Lower lobe of right lung (tissue), 2 donors: ENCODE data around the gene ENAH. TPM values are rescaled to one million over a fixed set of nuclear protein-coding genes. Genes with fewer than 3 reads are reported as not detected.

Experiments
- ATAC-seq, 2 donors: fragments of 200-7000 bp; cut with Tn5 transposase; one replicate each; pipeline ENCODE4 v1.9.1; 2020 to 2022; ENCODE audit warnings: mild to moderate bottlenecking in 2 of 2, moderate library complexity in 2 of 2
- DNase-seq: peaks from one replicate; pipeline ENCODE4 v3.0.0-alpha.2; 2020
- H3K27ac ChIP-seq: fragments of 200-600 bp; one replicate; pipeline ENCODE4 v1.8.0; 2022
- H3K27me3 ChIP-seq: fragments of 200-600 bp; one replicate; pipeline ENCODE4 v1.8.0; 2022; ENCODE audit warnings: low read depth
- H3K36me3 ChIP-seq: fragments of 200-600 bp; one replicate; pipeline ENCODE4 v1.8.0; 2022; ENCODE audit warnings: mild to moderate bottlenecking
- H3K4me1 ChIP-seq: fragments of 200-600 bp; one replicate; pipeline ENCODE4 v1.8.0; 2022
- H3K4me3 ChIP-seq: fragments of 200-600 bp; one replicate; pipeline ENCODE4 v1.8.0; 2022; ENCODE audit warnings: mild to moderate bottlenecking
- H3K9me3 ChIP-seq: fragments of 200-600 bp; one replicate; pipeline ENCODE4 v1.8.0; 2022
- CTCF ChIP-seq: fragments of 200-600 bp; IDR thresholded peaks from one replicate; pipeline ENCODE4 v1.8.0; 2022; ENCODE audit warnings: antibody characterized with exemption, mild to moderate bottlenecking
- intact Hi-C: fragments of 100-400 bp; cut with DNase I; formaldehyde crosslinking; loops from one replicate; pipeline ENCODE4 v1.11.0; 2022
- total RNA-seq: library from RNA; stranded (reverse); fragmentation: NEBNext Ultra II Directional; extraction: Animal tissue kit (Norgen Biotek cat#: 25700); gene quantifications from one replicate; pipeline ENCODE4 v1.2.1, GENCODE V29; 2021
- donor health status: DM: no; HTN: yes; CAD: no; lungs with severe emphysema.

Gene ENAH
- total RNA-seq, 1 donor from 2014 or later = 51.4 TPM

DNA sequence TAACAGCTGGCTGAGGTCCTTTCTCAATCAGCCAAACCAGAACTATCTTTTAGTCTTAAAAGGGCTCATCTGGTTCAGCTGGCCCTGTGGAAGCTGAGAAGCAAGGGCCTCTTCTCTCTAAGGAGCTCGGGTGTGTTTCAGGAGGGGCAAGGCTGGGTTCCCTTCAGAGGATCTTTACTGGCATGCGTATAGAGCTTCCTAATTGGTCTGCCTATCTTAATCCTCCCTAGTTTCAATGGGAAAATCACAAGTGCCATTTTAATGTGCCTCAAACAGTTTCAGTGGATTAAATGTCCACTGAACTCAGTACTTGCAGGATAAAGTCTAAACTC, 143.6 kb downstream of the ENAH start:
- H3K4me3 ChIP-seq = no peak overlapping the region
- DNase-seq (no peak), ATAC-seq (no peak)
- no peaks in the 10 kb centered on the region for H3K9me3 ChIP-seq
- H3K27me3 ChIP-seq = no peaks in the 10 kb centered on the region
- peaks cover 7% of the 10 kb centered on the region for H3K36me3 ChIP-seq
- peaks cover 13% of the 10 kb centered on the region for H3K4me1 ChIP-seq
- no peak for TF ChIP-seq CTCF
- intact Hi-C loops = no loop called here
- peak overlapping the region; percentile 34 for H3K27ac ChIP-seq

DNA sequence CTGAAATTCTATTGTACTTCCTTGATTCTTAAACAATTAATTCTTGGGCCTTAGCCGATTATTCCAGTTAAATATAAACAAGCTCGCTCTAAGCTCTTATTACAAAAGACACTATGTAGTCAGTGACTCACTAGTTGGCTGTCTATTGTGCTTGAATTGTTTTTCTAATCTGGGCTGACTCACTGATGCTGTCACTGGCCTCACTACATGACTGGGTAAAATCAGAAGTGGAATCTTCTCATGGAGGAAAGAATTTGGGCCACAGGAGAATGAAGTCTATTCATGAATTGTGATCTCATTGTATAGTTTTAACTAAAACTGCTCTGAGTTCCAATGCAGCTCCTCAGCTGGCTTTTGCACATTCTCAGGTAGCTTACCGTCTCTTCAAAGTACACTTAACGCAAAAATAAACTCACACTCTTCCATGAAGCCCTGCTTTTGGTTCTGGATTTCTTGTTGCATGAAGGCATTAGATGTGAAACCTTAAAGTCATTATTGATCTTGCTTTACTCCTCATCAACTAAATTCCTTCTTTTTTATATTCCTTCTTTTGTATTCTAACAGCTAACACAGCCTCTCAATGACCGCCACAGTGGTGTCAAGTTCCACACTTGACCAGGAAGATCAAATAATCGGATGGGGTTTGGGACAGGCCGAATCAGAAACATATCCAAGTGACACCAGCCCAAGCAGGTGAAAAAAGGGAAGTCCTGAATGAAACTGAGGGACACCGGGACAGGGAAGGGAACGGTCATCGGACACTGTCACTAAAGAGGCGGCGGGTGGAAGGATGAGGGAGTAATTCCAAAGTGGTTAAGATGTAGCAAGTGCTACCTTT, 144.2 kb downstream of the ENAH start:
- TF ChIP-seq CTCF = no peak
- intact Hi-C loops = no loop called here
- Histone ChIP-seq H3K9me3 (no peaks in the 10 kb centered on the region), H3K4me3 (no peak overlapping the region), H3K27ac (peak overlapping the region; percentile 34), H3K27me3 (no peaks in the 10 kb centered on the region), H3K4me1 (peaks cover 13% of the 10 kb centered on the region), H3K36me3 (peaks cover 6% of the 10 kb centered on the region)
- DNase-seq = no peak
- peak; percentile 88 to 89 for ATAC-seq

DNA sequence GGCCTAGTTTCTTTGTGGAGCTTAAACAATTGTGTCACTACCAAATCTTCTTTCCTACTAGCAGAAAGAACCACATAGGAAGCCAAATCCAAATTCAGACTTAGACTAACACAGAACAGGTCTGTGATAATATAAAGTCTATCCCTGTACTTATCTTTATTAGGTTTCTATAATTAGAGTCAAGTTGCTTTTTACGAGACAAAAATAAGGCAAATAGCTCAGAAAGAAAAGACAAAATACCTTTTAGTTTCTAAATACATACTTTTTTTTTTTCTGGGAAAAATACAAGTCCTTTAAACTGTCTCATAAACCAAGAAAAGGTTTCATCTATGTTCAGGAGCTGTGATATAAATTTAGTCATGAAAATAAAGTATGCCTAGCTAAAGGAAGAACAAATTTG, 146.2 kb downstream of the ENAH start:
- Histone ChIP-seq H3K4me3 (no peak overlapping the region), H3K27ac (no peak overlapping the region), H3K4me1 (peaks cover 13% of the 10 kb centered on the region), H3K27me3 (no peaks in the 10 kb centered on the region), H3K36me3 (no peaks in the 10 kb centered on the region), H3K9me3 (no peaks in the 10 kb centered on the region)
- DNase-seq = no peak
- ATAC-seq = no peak
- no peak for TF ChIP-seq CTCF
- intact Hi-C loops = no loop called here

- Histone ChIP-seq H3K4me1 (peaks cover 13% of the 10 kb centered on the region), H3K9me3 (no peaks in the 10 kb centered on the region), H3K27me3 (no peaks in the 10 kb centered on the region), H3K4me3 (no peak overlapping the region), H3K27ac (no peak overlapping the region), H3K36me3 (no peaks in the 10 kb centered on the region)
- no peak for TF ChIP-seq CTCF
- no peak for DNase-seq
- intact Hi-C loops = no loop called here
- ATAC-seq = no peak
These were observed 148.1 kb downstream of the ENAH start for GRCh38 chr1:225504776-225505175.

DNA sequence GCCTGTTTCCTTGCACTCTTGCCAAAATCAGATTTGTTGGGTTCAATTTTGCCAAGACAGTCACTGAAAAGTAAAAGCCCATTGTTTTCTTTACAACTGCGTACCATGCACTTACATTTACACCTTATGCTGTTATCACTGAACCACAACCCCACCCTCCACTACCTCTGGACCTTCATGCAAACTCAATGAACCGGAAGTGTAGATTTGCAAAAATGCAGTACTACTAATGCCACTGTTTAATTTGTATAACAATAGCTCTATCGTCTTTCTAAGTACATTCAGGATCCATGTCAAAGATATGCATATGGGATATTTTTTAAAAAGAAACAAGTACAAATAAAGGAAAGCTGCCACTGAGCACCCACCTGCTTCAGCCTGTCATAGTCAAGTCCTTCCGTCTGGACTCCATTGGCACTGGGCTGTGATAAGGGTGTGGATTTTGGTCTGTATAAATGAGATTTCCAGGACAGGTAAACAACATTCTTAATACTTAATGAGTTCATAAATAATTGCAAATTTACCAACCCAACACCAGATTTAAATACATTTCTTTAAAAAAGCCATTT, 152.2 kb downstream of the ENAH start:
- no peak overlapping the region for H3K4me3 ChIP-seq
- no peak for DNase-seq
- H3K36me3 ChIP-seq = peaks cover 8% of the 10 kb centered on the region
- H3K27ac ChIP-seq = no peak overlapping the region
- no peaks in the 10 kb centered on the region for H3K4me1 ChIP-seq
- TF ChIP-seq CTCF = no peak
- H3K9me3 ChIP-seq = no peaks in the 10 kb centered on the region
- no peak for ATAC-seq
- no peaks in the 10 kb centered on the region for H3K27me3 ChIP-seq
- intact Hi-C loops = no loop called here
